ENCODE results near the gene CEMIP2.

DNA sequence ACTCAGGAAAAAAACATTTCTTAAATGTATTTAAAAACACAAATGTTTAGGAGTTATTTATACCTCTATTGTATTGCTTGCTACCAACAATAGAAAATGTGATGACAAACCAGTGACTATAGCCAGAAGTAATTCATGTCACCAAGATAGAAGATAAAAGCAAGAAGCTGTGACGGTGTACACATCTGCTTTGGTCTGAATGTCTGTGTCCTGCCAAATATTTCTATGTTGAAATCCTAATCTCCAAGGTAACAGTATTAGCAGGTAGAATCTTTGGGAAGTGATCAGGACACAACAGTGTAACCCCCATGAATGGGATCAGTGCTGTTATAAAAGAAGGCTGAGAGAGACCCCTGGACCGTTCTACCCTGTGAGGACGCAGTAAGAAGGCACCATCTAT is 74.7 kb downstream of the CEMIP2 start:
- TF ChIP-seq, protein P1, sequence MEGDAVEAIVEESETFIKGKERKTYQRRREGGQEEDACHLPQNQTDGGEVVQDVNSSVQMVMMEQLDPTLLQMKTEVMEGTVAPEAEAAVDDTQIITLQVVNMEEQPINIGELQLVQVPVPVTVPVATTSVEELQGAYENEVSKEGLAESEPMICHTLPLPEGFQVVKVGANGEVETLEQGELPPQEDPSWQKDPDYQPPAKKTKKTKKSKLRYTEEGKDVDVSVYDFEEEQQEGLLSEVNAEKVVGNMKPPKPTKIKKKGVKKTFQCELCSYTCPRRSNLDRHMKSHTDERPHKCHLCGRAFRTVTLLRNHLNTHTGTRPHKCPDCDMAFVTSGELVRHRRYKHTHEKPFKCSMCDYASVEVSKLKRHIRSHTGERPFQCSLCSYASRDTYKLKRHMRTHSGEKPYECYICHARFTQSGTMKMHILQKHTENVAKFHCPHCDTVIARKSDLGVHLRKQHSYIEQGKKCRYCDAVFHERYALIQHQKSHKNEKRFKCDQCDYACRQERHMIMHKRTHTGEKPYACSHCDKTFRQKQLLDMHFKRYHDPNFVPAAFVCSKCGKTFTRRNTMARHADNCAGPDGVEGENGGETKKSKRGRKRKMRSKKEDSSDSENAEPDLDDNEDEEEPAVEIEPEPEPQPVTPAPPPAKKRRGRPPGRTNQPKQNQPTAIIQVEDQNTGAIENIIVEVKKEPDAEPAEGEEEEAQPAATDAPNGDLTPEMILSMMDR (IDR thresholded peaks at IDR 0.05), result no peak
- TF ChIP-seq POLR2A (IDR thresholded peaks at IDR 0.05) (no peak), POLR2AphosphoS5 (IDR thresholded peaks at IDR 0.05) (no peak)

Measured in prostate gland (tissue), 2 donors.